ENCODE results near the gene YBX2.
"Not testable (repeated sequence)": the region's sequence is repeated elsewhere in the genome, so short reads cannot be mapped to it uniquely, and the experiment has no call there.

YBX2 gene

DNA sequence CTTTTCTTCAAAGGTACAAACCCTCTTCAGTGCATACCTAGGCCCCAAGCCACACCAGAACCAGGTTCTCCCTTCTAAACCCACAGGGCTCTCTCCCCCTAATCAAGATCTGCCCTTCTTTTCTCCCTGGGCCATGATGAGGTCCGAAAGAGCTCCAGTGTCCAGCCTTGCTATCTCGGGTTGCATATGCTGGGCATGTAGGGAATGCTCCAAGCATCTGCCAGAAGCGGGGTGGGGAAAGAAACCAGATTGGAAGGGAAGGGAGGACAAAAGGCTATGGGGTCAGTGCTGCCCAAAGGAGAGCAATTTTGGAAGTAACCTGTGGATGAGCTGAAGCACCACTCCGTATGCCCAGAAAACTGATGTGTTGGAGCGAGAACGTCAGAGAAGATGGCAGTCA lies 45.2 kb downstream of the YBX2 start:
- no peak for FAIRE-seq

DNA sequence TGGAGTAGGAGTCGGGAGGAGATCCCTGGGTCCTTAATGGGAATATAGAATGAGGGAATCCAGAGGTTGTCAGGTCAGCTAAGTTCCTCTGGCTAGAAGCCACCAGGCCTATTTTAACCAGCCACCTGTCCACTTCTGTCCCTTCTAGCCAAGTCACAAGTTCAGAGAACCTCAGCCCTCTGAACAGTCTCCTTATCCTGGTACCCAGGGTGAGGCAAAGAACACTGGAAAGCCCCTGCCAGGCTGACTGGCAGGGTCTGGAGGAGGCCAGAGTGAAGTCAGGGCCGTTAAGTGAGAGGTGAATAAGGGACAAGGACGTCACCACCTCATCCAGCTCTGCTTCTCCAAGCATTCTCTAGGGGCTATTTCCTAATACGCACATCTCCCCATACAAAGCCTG lies 45.6 kb downstream of the YBX2 start:
- DNase-seq (ENCODE audit: low spot score) (no peak), FAIRE-seq (no peak)

More for the DNA sequence above, 45.2 kb downstream of the YBX2 start:
- DNase-seq (ENCODE audit: low spot score), result no peak

DNA sequence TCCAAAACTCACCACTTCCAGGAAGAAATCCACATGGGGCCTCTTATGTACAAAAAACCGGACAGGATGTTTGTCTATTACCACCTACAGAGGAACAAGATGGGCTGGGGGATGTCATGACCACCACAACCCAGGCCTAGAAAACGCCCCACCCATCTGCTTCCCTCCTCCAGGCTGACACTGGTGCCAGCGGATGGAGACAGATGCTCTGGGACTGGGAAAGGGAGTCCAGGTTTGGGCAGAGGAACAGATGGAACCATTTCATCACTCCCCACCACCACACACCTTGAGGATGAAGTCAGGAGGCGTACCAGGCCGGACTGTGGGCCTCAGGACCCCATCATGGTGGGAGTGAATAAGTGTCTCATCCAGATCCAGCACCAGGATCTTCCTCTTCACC lies 47.7 kb downstream of the YBX2 start:
- DNase-seq (ENCODE audit: low spot score) (no peak), FAIRE-seq (no peak)

DNA sequence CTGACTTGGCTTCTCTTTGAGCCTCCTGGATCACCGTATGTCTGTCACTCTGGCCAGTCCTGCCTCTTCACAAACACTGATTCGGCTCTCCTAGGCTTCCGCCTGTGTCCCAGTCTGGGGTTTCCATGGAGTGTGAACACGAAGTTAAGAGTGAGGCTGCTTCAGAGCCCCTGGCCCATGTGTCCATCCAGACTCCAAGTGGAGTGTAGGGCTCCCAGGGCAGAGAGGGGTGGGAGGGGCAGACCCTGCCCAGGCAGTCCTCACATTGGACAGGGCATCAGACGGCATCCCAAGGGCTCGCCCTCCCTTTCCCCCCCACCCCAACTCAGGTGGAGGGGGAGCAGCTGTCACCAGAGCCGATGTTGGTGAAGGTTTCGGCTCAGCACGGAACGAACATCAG lies 50.6 kb downstream of the YBX2 start:
- not testable (repeated sequence) for FAIRE-seq; DNase-seq (ENCODE audit: low spot score)

DNA sequence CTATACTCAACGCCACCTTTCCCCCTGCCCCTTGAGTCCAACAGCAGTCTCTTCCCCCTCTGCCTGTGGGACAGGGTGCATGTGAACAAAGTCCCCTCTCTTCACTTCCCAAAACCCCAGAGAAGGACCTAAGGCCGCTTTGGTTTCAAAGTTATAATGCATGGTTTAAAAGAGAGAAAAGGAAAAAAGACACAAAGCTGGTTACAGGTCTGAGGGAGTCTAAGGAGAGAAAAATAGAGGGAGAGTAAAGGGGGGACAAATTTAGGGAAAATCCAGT lies 51.0 kb downstream of the YBX2 start:
- DNase-seq (ENCODE audit: low spot score) (no peak), FAIRE-seq (no peak)

DNA sequence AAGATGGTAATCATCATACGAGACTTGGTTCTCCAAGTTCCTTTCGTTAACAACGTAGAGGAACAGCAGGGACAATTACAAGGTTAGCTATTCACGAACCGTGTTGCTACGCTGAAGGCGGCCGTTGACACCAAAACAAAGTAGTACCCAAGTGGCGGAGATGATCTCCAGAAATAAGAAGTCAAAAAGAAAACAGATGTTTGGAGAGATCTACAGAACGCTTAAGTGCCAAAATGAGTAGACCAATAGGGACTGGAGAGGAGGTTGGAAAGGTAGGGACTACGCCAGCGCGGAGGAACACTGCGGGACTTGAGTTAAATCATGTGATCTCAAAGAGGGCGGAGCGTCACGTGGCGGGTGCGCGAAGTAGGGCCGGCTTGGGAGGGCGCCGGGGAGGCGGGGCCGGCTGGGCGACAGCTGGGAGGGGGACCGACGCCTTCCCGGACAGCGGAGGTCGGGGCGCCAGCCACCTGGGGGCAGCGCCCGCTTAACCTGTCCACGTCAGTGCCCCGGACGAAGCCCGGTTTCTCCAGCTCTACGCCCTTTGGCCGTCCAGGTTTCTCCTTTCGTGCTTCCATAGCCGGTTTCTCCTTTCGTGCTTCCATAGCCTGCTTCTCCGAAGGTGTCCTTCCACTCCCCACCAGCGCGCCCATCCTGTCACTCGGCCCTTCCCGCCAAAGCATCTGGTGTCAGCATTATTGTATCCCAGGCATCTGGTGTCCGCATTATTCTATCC lies 51.6 kb downstream of the YBX2 start:
- peak; percentile 71 for DNase-seq (ENCODE audit: low spot score)
- FAIRE-seq, result no peak

DNA sequence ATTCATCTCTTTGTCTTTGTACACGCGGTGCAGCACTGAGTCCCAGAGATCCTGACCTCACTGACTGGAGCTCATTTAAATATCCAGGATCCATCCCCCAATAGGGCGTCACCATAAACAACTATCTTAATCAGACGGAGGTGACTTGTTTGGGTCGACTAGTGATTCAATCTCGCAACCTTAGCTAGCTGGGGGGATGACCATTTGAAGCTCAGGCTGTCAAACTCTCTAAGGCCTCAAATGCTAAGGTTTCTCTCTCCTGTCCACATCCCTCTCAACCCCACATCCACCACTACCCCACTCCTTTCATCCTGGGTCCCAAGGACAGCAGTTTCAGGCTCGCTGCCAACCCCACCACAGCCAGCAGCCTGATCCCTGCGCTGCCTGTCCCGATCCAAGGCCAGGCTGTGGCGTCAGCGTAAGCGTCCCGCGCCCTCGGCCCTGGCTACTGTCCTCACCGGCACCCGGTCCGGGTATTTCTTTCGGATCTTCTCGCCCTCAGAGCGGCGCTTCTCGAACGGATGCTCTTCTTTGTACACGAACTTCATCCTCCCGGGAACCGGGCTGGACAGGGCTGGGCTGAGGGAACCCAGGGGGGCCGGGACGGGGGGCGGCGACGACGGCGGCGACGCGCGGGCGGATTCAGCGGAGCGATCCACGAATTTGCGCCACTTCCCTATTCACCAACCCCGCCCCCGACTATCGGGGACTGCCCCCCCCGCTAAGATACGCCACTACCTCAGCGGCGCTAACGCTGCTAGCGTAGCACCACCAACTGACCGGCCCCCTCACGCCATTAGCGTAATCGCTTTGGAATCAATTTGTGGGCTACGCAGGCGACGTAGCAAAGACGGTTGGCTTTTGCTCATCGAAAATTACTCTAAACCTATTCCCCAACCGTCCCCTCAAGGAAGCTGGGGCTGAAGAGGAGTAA lies 52.4 kb downstream of the YBX2 start, which contains the start of gene GABARAP:
Gene GABARAP, minus strand, starts transcription at position 667 of the 934 bp plus-strand sequence. Its CDS starts 119 bp downstream, at position 548.
- DNase-seq (ENCODE audit: low spot score), result peak; percentile 60
- peak; percentile 42 for FAIRE-seq

DNA sequence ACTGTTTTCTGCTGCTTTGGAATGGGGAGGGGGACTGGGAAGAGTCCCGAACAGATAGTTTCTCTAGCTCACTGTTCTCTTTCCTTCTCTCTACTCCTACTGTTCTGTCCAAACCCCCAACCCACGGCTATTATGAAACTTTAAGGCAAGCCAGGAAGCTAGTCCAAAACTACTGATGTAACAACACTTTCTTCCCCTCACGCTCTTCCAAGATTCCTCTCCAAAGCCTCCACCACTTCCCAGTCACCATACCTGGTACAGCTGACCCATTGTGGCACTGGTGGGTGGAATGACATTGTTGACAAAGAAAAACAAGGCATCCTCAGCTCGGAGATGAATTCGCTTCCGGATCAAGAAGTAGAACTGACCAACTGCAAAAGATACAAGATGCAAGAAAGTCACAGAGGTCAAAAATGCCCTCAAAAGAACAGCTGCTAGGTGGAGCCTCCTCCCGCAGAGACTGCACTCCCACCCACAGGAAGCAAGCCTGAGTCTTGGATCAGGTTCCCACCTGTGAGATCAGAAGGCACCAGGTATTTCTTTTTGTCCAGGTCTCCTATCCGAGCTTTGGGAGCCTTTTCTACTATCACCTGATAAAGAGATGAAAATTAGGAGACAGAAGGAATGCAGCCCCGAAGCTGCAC lies 53.2 kb downstream of the YBX2 start:
- FAIRE-seq (no peak), DNase-seq (ENCODE audit: low spot score) (no peak)

DNA sequence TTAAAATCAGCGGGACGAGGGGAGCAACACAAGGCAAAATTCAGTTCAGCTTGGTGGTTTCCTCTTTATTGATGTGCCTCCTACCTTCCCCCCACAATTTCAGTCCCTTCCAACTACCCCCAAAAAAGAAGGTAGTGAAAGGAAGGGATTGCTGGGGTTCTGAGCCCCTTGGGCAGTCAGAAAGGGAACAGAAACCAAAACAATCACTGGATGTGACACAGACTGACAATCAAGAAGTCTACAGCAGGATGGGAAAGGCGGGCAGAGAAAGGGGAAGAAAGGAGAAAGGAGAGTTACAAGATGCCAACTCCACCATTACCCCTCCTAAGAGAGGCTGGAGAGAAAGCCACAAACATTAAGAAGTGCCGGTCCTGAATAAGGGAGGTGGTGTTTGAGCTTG lies 54.1 kb downstream of the YBX2 start:
- DNase-seq (ENCODE audit: low spot score) (no peak), FAIRE-seq (no peak)

DNA sequence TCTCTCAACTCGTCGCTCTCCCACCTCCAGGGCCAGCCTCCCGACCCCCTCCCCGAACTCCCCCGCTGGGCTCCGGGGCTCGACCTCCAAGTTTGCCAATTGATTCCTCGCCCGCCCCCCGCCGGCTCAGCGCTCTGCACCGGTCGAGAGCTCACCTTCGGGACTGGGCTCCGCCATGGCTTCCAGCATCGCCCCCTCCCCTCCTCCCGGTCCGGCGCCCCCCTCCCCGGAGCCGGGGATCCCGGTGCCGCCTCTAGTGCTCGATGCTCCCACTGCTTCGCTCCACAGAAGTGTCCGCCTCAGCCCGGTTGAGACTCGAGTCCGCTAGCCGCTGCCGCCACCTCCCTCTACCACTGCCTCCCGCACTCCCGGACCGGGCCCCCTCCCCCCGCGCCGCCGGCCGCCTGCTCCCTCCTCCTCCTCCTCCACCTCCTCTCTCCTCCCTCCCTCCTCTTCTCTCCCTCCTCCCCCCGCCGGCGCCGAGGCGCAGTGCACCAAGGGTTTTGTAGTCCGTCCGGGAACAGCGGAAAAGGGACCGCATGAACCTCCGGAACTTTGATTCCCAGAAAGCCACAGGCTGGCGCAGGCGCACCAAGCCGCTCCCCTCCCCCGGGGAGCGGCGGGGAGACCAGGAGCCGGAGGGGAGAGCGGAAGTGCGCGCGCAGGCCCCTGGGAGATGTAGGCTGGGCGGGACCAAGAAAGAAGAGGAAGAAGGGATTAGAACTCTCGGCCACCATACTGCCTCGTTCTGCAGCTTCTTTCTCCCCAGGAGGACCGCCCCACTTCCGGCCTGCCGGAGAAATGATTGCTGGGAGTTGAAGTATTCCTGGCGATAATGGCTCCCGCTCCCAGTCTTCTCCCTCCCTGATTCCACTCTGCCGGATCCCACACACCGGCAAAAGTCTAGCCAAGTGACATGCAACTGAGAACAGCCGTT lies 55.1 kb downstream of the YBX2 start, which contains the start of gene PHF23:
Gene PHF23, minus strand, starts transcription at position 367 of the 937 bp plus-strand sequence. Its CDS starts 178 bp downstream, at position 189.
- peak; percentile 80 for FAIRE-seq
- DNase-seq (ENCODE audit: low spot score), result peak; percentile 98

DNA sequence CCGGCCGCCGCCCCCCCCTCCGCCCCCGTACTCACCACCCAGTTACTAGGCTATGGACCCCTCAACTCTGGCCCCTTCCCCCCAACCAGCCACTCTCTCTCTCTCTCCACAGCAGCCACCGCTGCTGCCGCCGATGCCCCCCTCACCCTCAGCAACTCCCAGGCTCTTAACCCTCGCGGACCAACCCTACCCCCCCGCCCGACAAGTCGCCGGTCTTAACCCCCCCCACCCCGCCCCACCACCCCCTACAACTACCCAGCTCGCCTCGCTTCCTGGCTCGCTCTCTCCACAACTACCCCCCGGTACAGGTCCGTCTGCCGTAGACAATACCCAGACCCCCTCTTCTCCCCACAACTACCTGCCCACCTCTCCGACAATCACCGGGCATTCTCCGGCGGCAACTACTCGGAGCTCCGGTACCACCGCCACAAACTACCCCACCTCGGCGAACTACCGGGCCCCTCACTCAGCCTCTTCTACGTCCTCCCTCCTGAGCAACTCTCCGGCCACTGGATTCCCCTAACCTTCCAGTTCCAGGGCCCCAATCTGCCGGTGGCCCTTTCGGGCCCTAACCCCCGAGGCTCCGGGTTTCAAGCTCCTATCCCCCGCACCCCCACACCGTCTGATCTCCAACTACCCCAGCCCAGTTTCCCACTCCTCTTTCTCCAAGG lies 55.9 kb downstream of the YBX2 start:
- no peak for FAIRE-seq
- DNase-seq (ENCODE audit: low spot score), result peak; percentile 8

Data from RCC 7860 (cell line).